ENCODE data around the gene RMND5B. TPM values are rescaled to one million over a fixed set of nuclear protein-coding genes. Genes with fewer than 3 reads are reported as not detected.
"Not testable (repeated sequence)": the region's sequence is repeated elsewhere in the genome, so short reads cannot be mapped to it uniquely, and the experiment has no call there.

The RMND5B gene
- total RNA-seq, 1 experiment from 2014 or later = 14.4 TPM

GRCh38 chr5:178113841-178114324 lies 16.9 kb upstream of the RMND5B start:
- DNase-seq (ENCODE audit: low read depth) = no peak

- DNase-seq (ENCODE audit: low read depth) = no peak
These were observed 16.3 kb upstream of the RMND5B start for GRCh38 chr5:178114325-178115135.

GRCh38 chr5:178115136-178115813 lies 15.5 kb upstream of the RMND5B start:
- no peak for DNase-seq (ENCODE audit: low read depth)

DNA sequence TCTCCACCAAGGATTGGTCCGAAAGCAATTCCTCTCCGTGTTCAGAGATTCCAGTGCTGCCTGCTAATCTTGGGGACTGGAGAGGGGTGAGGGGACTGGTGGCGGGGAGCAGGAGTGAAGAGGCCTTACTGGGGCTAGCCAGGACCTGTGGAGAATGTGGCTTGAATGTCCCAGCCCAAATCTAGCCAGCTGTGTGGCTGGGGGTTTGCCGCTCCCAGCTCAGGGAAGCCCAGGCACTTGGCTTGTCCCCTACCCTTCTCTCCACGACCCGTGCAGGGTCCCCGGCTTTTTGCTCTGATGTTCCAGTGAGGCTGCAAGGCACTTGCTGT lies 15.0 kb upstream of the RMND5B start:
- DNase-seq (ENCODE audit: low read depth) = no peak

DNA sequence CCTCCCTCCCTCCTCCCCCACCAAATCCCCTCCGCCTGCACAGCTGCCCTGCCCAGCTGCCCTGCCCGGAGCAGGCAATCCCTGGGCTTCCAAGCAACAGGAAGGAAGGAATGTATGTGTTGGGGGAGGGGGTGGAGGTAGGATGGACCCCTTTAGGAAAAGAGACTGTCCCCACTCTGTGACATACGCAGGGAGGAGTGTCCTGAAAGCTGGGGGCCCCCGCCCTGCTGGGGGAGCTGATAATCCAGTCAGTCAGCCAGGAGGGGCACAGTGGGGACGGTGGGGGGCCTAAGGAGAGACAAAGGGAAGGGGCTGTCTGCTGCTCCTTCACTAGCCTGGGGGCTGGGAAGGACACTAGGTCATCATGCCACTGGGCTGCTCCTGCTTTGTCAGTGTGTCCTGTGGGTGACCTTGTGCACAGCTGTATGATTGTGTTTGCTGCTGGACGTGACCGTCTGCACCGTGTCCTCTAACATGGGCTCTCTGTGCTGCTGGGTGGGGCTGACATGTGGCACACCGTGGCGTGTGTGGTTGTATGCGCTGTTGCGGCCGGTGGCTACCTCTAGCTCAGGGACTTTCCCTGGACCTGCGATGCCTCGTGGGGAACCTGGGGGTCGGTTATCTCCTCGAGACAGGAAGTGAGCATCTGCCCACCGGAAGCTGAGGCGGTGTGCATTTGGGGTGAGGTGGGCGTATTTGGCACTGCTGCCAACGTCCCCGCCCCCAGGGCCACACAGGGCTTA lies 14.5 kb upstream of the RMND5B start:
- DNase-seq (ENCODE audit: low read depth) = no peak

DNA sequence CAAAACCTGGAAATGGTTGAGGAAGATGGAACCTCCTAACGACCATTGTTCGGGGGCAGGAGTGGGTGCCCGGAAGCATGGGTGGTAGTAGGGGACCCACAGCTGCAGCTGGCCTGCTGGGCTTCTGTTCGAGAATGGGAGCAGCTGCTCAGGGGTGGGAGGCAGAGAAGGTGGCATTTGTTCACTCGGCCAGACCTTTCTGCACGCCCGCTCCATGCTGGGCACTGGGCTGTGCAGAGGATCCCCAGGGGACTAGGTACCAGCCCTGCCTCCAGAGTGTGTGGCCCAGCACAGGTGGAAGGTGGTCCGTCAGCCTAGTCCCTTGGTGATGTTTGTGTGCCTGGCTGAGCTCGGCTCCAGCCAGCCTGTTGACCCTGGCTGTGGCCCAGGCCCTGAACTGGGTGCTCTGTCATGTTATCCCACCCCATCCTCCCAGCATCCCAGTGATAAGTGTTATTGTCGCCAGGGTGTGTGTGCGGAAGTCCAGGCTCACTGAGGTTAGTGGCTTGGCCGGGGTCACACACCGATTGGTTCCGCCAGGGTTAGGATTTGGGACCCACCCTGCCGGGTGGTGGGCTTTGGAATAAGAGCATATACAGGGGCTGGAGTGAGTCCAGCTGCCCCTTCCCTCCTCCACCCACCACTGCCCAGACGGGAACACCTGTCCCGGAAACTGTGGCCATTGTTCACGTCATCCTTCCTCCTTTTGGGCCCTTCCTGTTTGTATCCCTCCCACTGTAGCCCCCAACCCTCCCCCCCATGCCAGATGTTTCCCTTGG lies 12.7 kb upstream of the RMND5B start:
- no peak for DNase-seq (ENCODE audit: low read depth)

GRCh38 chr5:178119915-178120606 lies 10.8 kb upstream of the RMND5B start:
- DNase-seq (ENCODE audit: low read depth) = no peak

- peak; percentile 84 for DNase-seq (ENCODE audit: low read depth)
These were observed 10.0 kb upstream of the RMND5B start for GRCh38 chr5:178120607-178121357.

DNA sequence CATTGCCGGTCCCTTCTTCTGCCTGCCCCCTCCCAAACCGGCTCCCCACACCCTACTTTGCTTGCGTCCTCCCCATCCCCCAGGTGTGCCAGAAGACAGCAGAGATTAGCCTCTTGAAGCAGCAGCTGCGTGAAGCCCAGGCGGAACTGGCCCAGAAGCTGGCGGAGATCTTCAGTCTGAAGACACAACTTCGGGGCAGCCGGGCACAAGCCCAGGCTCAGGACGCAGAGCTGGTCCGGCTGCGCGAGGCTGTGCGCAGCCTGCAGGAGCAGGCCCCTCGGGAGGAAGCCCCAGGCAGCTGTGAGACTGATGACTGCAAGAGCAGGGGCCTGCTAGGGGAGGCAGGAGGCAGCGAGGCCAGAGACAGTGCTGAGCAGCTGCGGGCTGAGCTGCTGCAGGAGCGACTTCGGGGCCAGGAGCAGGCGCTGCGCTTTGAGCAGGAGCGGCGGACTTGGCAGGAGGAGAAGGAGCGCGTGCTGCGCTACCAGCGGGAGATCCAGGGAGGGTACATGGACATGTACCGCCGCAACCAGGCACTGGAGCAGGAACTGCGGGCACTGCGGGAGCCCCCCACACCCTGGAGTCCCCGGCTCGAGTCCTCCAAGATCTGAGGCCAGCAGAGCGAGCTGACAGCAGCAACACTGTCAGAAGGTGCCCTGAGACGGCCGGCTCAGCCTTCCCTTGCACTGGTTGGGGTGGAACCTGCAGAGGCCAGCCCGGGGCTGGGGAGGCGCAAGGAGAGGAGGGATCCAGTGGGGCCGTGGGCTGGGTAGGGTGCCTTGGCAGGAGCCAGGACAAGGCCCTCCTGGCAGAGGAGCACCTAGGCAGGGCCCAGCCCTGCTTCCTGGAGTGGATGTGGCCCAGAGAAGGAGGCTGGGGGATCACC lies 9.2 kb upstream of the RMND5B start:
- DNase-seq (ENCODE audit: low read depth) = peak; percentile 36

DNA sequence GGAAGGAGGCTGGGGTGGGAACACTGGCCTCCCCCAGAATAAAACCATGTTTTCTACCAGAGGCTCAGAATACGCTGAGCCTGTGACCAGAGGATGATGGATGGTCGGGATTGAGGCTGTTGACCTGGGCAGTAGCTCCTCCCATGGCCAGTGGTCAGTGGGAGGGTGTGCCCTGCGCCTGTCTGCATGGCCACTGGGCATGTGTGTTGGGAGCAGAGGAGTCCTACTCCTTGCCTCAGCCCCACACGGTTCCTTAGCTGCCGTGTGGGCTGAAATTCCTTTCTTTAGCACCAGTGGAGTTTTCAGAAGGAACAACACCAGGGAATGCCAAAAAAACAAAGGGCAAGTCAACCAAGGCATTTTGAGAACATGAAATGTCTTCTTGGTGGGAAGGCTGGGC lies 8.5 kb upstream of the RMND5B start:
- no peak for DNase-seq (ENCODE audit: low read depth)

GRCh38 chr5:178123094-178123965 lies 7.5 kb upstream of the RMND5B start:
- no peak for DNase-seq (ENCODE audit: low read depth)

DNA sequence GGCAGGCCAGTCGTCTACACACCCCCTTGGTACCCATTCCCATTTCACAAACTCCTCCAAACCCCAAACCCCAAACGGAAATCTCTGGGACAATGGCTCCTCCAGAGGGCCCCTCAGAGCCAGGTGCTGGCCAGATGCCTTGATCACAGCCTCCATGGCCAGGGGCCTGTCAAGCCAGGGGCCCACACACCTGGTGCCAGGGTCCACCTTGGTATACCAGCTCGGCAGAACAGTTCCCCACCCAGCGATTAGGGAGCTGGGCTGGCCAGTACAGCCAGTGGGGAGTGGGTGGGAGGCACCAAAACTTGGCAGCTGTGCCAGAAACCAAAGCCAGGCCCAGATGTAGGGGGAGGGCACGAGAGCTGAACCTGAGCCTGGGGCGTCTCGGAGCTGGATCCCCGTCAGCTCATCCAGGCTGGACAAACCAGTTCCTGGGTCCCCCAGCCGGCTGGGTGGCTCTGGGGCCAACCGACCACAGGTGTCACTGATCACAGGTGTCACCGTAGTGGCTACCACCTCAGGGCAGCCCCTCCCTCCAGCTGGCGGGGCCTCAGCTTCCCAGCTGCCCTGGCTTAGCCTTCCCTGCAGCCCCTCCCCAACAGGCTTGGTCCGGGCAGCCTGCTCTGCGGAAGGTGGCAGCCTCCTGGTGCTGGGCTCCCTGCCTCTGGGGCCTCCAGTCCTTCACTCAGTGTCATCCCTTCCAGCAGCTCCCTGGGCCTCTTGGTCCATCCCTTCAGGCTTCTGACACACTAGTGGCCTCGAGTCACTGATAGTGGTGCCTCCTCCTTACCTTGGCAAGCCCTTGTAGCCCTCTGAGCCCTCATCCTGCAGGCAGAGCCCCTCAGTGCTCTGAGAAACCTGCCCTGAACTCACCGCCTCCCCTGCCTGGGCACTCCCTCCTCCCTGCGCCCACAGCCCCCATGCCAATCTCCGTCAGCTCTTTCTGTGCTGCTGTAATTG lies 6.6 kb upstream of the RMND5B start:
- no peak for DNase-seq (ENCODE audit: low read depth)

GRCh38 chr5:178125253-178125906 lies 5.4 kb upstream of the RMND5B start:
- no peak for DNase-seq (ENCODE audit: low read depth)

GRCh38 chr5:178126556-178126955 lies 4.3 kb upstream of the RMND5B start:
- DNase-seq (ENCODE audit: low read depth) = no peak

- not testable (repeated sequence) for DNase-seq (ENCODE audit: low read depth)
These were observed 3.4 kb upstream of the RMND5B start for GRCh38 chr5:178127300-178128009.

DNA sequence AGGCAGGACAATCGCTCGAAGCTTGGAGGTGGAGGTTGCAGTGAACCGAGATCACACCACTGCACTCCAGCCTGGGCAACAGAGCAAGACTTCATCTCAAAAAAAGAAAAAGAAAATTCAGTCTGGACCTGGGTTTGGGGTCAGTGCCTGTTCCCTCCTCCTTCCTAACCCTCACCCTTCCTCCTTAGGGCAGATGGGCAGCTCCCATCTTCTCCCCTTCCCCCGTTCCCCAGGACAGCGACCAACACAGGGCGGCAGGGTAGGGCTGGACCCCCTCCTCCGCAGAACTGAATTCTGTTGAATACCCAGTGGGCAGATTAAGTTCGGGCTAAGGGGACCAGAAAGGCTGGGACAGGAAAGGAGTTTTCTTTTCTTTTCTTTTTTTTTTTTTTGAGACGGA lies 1.5 kb upstream of the RMND5B start:
- DNase-seq (ENCODE audit: low read depth) = no peak
